NK-92 (cell line): Measurements from ENCODE around the gene REPIN1.

ENCODE experiments used
- DNase-seq: peaks from one replicate; lab custom pipeline; 2025; ENCODE audit not compliant: unreplicated experiment; lab: John Stamatoyannopoulos, UW

REPIN1 gene

GRCh38 chr7:150420242-150420641 is 51.6 kb downstream of the REPIN1 start:
- DNase-seq: no peak

- peak; percentile 61 for DNase-seq
Measured at GRCh38 chr7:150420987-150421674, 52.5 kb downstream of the REPIN1 start.

- no peak for DNase-seq
Measured at GRCh38 chr7:150421831-150422230, 53.2 kb downstream of the REPIN1 start.
